HFF-Myc (cell line): Measurements from ENCODE around the gene PRODH2.

Experiments
- DNase-seq: peaks from one replicate; pipeline ENCODE4 v3.0.0-alpha.2; 2011; ENCODE audit warnings: low read depth; ENCODE audit errors: extremely low read depth
- H3K4me3 ChIP-seq: replicated peaks from 2 replicates; pipeline ENCODE4 v1.5.1; 2011; ENCODE audit warnings: low read depth, mild to moderate bottlenecking, control low read depth, low read length
- TF ChIP-seq, protein P1 (sequence below): IDR thresholded peaks from 2 replicates; pipeline ENCODE4 v1.5.1; 2012; ENCODE audit warnings: mild to moderate bottlenecking, low read depth, low read length, control low read depth; ENCODE audit errors: missing control alignments

Gene PRODH2, protein sequence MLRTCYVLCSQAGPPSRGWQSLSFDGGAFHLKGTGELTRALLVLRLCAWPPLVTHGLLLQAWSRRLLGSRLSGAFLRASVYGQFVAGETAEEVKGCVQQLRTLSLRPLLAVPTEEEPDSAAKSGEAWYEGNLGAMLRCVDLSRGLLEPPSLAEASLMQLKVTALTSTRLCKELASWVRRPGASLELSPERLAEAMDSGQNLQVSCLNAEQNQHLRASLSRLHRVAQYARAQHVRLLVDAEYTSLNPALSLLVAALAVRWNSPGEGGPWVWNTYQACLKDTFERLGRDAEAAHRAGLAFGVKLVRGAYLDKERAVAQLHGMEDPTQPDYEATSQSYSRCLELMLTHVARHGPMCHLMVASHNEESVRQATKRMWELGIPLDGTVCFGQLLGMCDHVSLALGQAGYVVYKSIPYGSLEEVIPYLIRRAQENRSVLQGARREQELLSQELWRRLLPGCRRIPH

DNA sequence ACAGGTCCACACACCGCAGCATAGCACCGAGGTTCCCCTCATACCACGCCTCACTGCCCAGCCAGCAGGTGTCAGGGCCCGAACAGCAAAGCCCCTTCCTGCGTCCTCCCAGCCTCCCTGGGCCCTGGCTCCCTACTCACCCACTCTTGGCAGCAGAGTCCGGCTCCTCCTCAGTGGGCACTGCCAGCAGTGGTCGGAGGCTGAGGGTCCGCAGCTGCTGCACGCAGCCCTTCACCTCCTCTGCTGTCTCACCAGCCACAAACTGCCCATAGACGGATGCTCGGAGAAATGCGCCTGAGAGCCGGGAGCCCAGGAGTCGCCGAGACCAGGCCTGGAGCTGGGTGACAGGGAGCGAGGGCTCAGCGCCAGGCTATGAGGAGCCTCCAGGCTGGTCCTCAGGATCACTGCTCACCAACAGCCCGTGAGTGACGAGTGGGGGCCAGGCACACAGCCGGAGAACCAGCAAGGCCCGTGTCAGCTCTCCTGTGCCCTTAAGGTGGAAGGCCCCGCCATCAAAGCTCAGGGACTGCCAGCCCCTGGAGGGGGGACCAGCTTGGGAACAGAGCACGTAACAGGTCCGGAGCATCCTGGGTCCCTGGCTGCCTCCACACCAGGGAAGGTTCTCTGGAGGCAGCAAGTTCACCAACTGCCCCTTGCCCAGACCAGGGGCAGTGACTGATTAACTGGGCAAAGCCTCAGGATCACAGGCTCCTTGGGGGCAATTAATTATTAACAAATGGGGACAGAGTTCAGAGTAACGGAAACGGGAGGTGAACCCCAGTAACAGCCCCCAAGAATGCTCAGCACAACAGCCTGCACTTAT is at the start of gene PRODH2:
PRODH2 (minus strand) TSS at position 626 of the 823 bp plus-strand sequence; CDS start at position 586, 40 bp downstream.
- no peak for DNase-seq

GRCh38 chr19:35861640-35862160 is 49.1 kb upstream of the PRODH2 start:
- TF ChIP-seq, protein P1, sequence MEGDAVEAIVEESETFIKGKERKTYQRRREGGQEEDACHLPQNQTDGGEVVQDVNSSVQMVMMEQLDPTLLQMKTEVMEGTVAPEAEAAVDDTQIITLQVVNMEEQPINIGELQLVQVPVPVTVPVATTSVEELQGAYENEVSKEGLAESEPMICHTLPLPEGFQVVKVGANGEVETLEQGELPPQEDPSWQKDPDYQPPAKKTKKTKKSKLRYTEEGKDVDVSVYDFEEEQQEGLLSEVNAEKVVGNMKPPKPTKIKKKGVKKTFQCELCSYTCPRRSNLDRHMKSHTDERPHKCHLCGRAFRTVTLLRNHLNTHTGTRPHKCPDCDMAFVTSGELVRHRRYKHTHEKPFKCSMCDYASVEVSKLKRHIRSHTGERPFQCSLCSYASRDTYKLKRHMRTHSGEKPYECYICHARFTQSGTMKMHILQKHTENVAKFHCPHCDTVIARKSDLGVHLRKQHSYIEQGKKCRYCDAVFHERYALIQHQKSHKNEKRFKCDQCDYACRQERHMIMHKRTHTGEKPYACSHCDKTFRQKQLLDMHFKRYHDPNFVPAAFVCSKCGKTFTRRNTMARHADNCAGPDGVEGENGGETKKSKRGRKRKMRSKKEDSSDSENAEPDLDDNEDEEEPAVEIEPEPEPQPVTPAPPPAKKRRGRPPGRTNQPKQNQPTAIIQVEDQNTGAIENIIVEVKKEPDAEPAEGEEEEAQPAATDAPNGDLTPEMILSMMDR = no peak
- DNase-seq = no peak
- H3K4me3 ChIP-seq = no peak overlapping the region

More for the DNA sequence above, at the start of gene PRODH2:
- no peak within 1 kb of the TSS for H3K4me3 ChIP-seq
- TF ChIP-seq, protein P1 = no peak

DNA sequence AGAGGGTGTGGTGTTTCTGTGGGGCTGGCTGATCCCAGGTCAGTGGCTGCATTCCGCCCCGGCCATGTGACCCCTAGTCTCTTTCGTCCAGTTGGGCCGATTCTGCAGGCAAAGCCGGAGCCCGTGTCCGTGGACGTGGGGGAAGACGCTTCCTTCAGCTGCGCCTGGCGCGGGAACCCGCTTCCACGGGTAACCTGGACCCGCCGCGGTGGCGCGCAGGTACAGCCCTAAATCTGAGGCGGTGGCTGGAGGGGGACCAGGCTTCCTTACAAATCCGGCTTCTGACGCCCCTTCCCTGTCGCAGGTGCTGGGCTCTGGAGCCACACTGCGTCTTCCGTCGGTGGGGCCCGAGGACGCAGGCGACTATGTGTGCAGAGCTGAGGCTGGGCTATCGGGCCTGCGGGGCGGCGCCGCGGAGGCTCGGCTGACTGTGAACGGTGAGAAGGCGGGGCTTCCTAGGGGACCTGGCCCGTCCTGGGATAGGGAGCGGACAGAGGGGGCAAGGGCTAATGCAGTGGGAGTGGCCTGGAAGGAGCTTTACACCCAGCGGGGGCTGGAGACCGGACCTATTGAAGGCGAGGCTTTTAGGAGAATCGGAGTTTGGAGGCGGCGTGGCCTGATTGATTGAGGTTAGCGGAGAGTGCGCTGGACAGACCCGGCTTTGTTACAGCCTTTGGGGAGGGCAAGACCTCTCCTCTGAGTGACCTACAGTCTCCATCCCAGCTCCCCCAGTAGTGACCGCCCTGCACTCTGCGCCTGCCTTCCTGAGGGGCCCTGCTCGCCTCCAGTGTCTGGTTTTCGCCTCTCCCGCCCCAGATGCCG is 48.4 kb upstream of the PRODH2 start:
- DNase-seq = no peak
- TF ChIP-seq, protein P1 = no peak
- no peak overlapping the region for H3K4me3 ChIP-seq

- no peak for DNase-seq
- H3K4me3 ChIP-seq = no peak overlapping the region
- TF ChIP-seq, protein P1 = no peak
Measured at GRCh38 chr19:35860436-35860817, 47.8 kb upstream of the PRODH2 start.

DNA sequence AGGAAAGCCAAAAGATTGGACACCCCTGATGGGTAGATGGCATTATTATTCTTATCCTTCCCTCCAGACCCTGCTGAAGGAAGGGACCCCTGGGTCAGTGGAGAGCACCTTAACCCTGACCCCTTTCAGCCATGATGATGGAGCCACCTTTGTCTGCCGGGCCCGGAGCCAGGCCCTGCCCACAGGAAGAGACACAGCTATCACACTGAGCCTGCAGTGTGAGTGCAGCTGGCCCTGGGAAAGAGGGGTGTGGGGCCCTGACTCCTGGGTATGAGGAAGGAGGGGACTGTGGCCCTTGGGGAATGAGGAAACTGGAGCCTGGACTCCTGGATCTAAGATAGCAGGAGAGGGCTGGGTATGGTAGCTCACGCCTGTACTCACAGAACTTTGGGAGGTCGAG is 46.8 kb upstream of the PRODH2 start:
- H3K4me3 ChIP-seq = no peak overlapping the region
- DNase-seq = no peak
- TF ChIP-seq, protein P1 = no peak

DNA sequence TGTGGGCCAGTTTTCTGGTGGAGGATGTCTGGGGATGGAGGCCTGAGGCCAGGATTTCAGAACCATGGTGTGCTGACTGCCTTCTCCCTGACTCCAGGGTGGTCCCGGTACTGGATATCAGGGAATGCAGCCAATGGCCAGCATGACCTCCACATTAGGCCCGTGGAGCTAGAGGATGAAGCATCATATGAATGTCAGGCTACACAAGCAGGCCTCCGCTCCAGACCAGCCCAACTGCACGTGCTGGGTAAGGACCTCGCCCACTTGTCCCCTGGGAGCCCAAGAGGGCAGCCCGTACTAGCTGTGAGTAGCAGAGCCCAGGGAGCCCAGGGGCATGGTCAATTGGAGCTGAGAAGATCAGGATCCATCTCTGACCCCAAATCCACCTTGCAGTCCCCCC is 45.7 kb upstream of the PRODH2 start:
- H3K4me3 ChIP-seq = no peak overlapping the region
- no peak for DNase-seq
- TF ChIP-seq, protein P1 = no peak
